ENCODE measurements around the gene PARD3. TPM values are rescaled to one million over a fixed set of nuclear protein-coding genes. Genes with fewer than 3 reads are reported as not detected.

PARD3 gene
- total and polyA plus RNA-seq, 4 experiments from 2014 or later: 0.13 to 0.25 TPM; not detected in 2

- no peaks in the 10 kb centered on the region for H3K36me3 Mint-ChIP-seq
- no peak overlapping the region for H3K4me3 Mint-ChIP-seq
- Histone ChIP-seq H3K27ac (ENCODE audit: low read depth, low read length) (no peak overlapping the region), H3K4me3 (ENCODE audit: low read length in 2 of 2) (no peak overlapping the region), H3K27me3 (ENCODE audit: insufficient read depth, low read length) (no peaks in the 10 kb centered on the region), H3K4me1 (ENCODE audit: insufficient read depth, low read length) (no peaks in the 10 kb centered on the region), H3K36me3 (ENCODE audit: insufficient read depth, low read length) (no peaks in the 10 kb centered on the region), H3K9me3 (ENCODE audit: control insufficient read depth in 1 of 2, low read length in 2 of 2) (no peaks in the 10 kb centered on the region)
- peaks cover 0 to 1% (median 0%) of the 10 kb centered on the region in 4 donors for H3K4me1 Mint-ChIP-seq
- peaks cover 7 to 11% of the 10 kb centered on the region in 2 donors for H3K27me3 Mint-ChIP-seq
- no peak for DNase-seq
- intact Hi-C loops (cut with micrococcal nuclease): no loop called here
- ChIA-PET POLR2A (ENCODE audit: partially characterized antibody) (no interaction called here), CTCF (ENCODE audit: partially characterized antibody) (no interaction called here)
- H3K9me3 Mint-ChIP-seq: peaks cover 0 to 2% (median 0%) of the 10 kb centered on the region in 8 donors
- no peak overlapping the region for H3K27ac Mint-ChIP-seq
These were observed 515.9 kb downstream of the PARD3 start for GRCh38 chr10:34299105-34299611.

- no peak for DNase-seq
- H3K27ac ChIP-seq (ENCODE audit: low read depth, low read length): no peak overlapping the region
- no peak overlapping the region for H3K27ac Mint-ChIP-seq
- no peaks in the 10 kb centered on the region for H3K27me3 ChIP-seq (ENCODE audit: insufficient read depth, low read length)
- no peak overlapping the region for H3K4me3 Mint-ChIP-seq
- H3K4me1 Mint-ChIP-seq: peaks cover 0 to 7% (median 0%) of the 10 kb centered on the region in 4 donors
- H3K4me1 ChIP-seq (ENCODE audit: insufficient read depth, low read length): no peaks in the 10 kb centered on the region
- H3K9me3 ChIP-seq (ENCODE audit: control insufficient read depth in 1 of 2, low read length in 2 of 2): no peaks in the 10 kb centered on the region
- peaks cover 8 to 11% of the 10 kb centered on the region in 2 donors for H3K27me3 Mint-ChIP-seq
- intact Hi-C loops (cut with micrococcal nuclease): no loop called here
- CTCF ChIA-PET (ENCODE audit: partially characterized antibody): no interaction called here
- POLR2A ChIA-PET (ENCODE audit: partially characterized antibody): no interaction called here
- H3K4me3 ChIP-seq (ENCODE audit: low read length in 2 of 2): no peak overlapping the region
- H3K9me3 Mint-ChIP-seq: peaks cover 0 to 2% (median 0%) of the 10 kb centered on the region in 8 donors
- H3K36me3 Mint-ChIP-seq: no peaks in the 10 kb centered on the region
- H3K36me3 ChIP-seq (ENCODE audit: insufficient read depth, low read length): no peaks in the 10 kb centered on the region
These were observed 516.7 kb downstream of the PARD3 start for GRCh38 chr10:34298346-34298818.

GRCh38 chr10:34297541-34298345, 517.4 kb downstream of the PARD3 start:
- Mint-ChIP-seq H3K4me1 (peaks cover 0 to 7% (median 0%) of the 10 kb centered on the region in 4 donors), H3K27ac (no peak overlapping the region), H3K27me3 (peaks cover 8 to 11% of the 10 kb centered on the region in 2 donors), H3K36me3 (no peaks in the 10 kb centered on the region), H3K9me3 (peaks cover 0 to 2% (median 0%) of the 10 kb centered on the region in 8 donors), H3K4me3 (no peak overlapping the region)
- H3K36me3 ChIP-seq (ENCODE audit: insufficient read depth, low read length): no peaks in the 10 kb centered on the region
- no peak for DNase-seq
- intact Hi-C loops (cut with micrococcal nuclease): no loop called here
- H3K9me3 ChIP-seq (ENCODE audit: control insufficient read depth in 1 of 2, low read length in 2 of 2): no peaks in the 10 kb centered on the region
- CTCF ChIA-PET (ENCODE audit: partially characterized antibody): no interaction called here
- H3K27ac ChIP-seq (ENCODE audit: low read depth, low read length): no peak overlapping the region
- H3K27me3 ChIP-seq (ENCODE audit: insufficient read depth, low read length): no peaks in the 10 kb centered on the region
- no peak overlapping the region for H3K4me3 ChIP-seq (ENCODE audit: low read length in 2 of 2)
- H3K4me1 ChIP-seq (ENCODE audit: insufficient read depth, low read length): no peaks in the 10 kb centered on the region
- POLR2A ChIA-PET (ENCODE audit: partially characterized antibody): no interaction called here

- POLR2A ChIA-PET (ENCODE audit: partially characterized antibody): interaction anchor here (0.5 kb wide), 1 partner anchor 420 kb away, joined by 5 read pairs; no protein-coding TSS in a partner anchor
These were observed 520.0 kb downstream of the PARD3 start for GRCh38 chr10:34295142-34295548.

GRCh38 chr10:34294137-34294536, 521.0 kb downstream of the PARD3 start:
- DNase-seq: no peak
- Histone ChIP-seq H3K4me3 (ENCODE audit: low read length in 2 of 2) (no peak overlapping the region), H3K4me1 (ENCODE audit: insufficient read depth, low read length) (no peaks in the 10 kb centered on the region), H3K36me3 (ENCODE audit: insufficient read depth, low read length) (no peaks in the 10 kb centered on the region), H3K27ac (ENCODE audit: low read depth, low read length) (no peak overlapping the region), H3K9me3 (ENCODE audit: control insufficient read depth in 1 of 2, low read length in 2 of 2) (no peaks in the 10 kb centered on the region), H3K27me3 (ENCODE audit: insufficient read depth, low read length) (no peaks in the 10 kb centered on the region)
- Mint-ChIP-seq H3K4me1 (peaks cover 0 to 7% (median 0%) of the 10 kb centered on the region in 4 donors), H3K36me3 (no peaks in the 10 kb centered on the region), H3K27ac (no peak overlapping the region), H3K4me3 (no peak overlapping the region), H3K9me3 (peaks cover 0 to 2% (median 0%) of the 10 kb centered on the region in 8 donors), H3K27me3 (peaks cover 11 to 12% of the 10 kb centered on the region in 2 donors)
- CTCF ChIA-PET (ENCODE audit: partially characterized antibody): no interaction called here
- intact Hi-C loops (cut with micrococcal nuclease): no loop called here
- POLR2A ChIA-PET (ENCODE audit: partially characterized antibody): no interaction called here

More at GRCh38 chr10:34295142-34295548, 520.0 kb downstream of the PARD3 start:
- H3K27me3 ChIP-seq (ENCODE audit: insufficient read depth, low read length): no peaks in the 10 kb centered on the region
- Mint-ChIP-seq H3K9me3 (peaks cover 0 to 2% (median 0%) of the 10 kb centered on the region in 8 donors), H3K27me3 (peaks cover 11 to 12% of the 10 kb centered on the region in 2 donors), H3K27ac (no peak overlapping the region), H3K4me3 (no peak overlapping the region), H3K4me1 (peaks cover 0 to 7% (median 0%) of the 10 kb centered on the region in 4 donors), H3K36me3 (no peaks in the 10 kb centered on the region)
- no peaks in the 10 kb centered on the region for H3K9me3 ChIP-seq (ENCODE audit: control insufficient read depth in 1 of 2, low read length in 2 of 2)
- intact Hi-C loops (cut with micrococcal nuclease): no loop called here
- no peak overlapping the region for H3K4me3 ChIP-seq (ENCODE audit: low read length in 2 of 2)
- CTCF ChIA-PET (ENCODE audit: partially characterized antibody): no interaction called here
- no peaks in the 10 kb centered on the region for H3K36me3 ChIP-seq (ENCODE audit: insufficient read depth, low read length)
- no peak overlapping the region for H3K27ac ChIP-seq (ENCODE audit: low read depth, low read length)
- no peaks in the 10 kb centered on the region for H3K4me1 ChIP-seq (ENCODE audit: insufficient read depth, low read length)
- no peak for DNase-seq

- Mint-ChIP-seq H3K4me3 (no peak overlapping the region), H3K9me3 (no peaks in the 10 kb centered on the region), H3K27me3 (peaks cover 7 to 12% of the 10 kb centered on the region in 2 donors), H3K4me1 (peaks cover 0 to 7% (median 0%) of the 10 kb centered on the region in 4 donors), H3K27ac (no peak overlapping the region), H3K36me3 (no peaks in the 10 kb centered on the region)
- H3K27me3 ChIP-seq (ENCODE audit: insufficient read depth, low read length): no peaks in the 10 kb centered on the region
- H3K4me3 ChIP-seq (ENCODE audit: low read length in 2 of 2): no peak overlapping the region
- H3K4me1 ChIP-seq (ENCODE audit: insufficient read depth, low read length): no peaks in the 10 kb centered on the region
- no peaks in the 10 kb centered on the region for H3K36me3 ChIP-seq (ENCODE audit: insufficient read depth, low read length)
- intact Hi-C loops (cut with micrococcal nuclease): no loop called here
- no peaks in the 10 kb centered on the region for H3K9me3 ChIP-seq (ENCODE audit: control insufficient read depth in 1 of 2, low read length in 2 of 2)
- CTCF ChIA-PET (ENCODE audit: partially characterized antibody): no interaction called here
- H3K27ac ChIP-seq (ENCODE audit: low read depth, low read length): no peak overlapping the region
- DNase-seq: no peak
- POLR2A ChIA-PET (ENCODE audit: partially characterized antibody): no interaction called here
These were observed 522.4 kb downstream of the PARD3 start for GRCh38 chr10:34292675-34293074.

GRCh38 chr10:34292194-34292565, 522.9 kb downstream of the PARD3 start:
- no peak for DNase-seq
- no peaks in the 10 kb centered on the region for H3K36me3 Mint-ChIP-seq
- ChIA-PET POLR2A (ENCODE audit: partially characterized antibody) (no interaction called here), CTCF (ENCODE audit: partially characterized antibody) (no interaction called here)
- intact Hi-C loops (cut with micrococcal nuclease): no loop called here
- H3K36me3 ChIP-seq (ENCODE audit: insufficient read depth, low read length): no peaks in the 10 kb centered on the region
- no peak overlapping the region for H3K4me3 Mint-ChIP-seq
- H3K4me3 ChIP-seq (ENCODE audit: low read length in 2 of 2): no peak overlapping the region
- no peaks in the 10 kb centered on the region for H3K9me3 ChIP-seq (ENCODE audit: control insufficient read depth in 1 of 2, low read length in 2 of 2)
- H3K27me3 Mint-ChIP-seq: peaks cover 7 to 12% of the 10 kb centered on the region in 2 donors
- H3K27ac ChIP-seq (ENCODE audit: low read depth, low read length): no peak overlapping the region
- H3K27me3 ChIP-seq (ENCODE audit: insufficient read depth, low read length): no peaks in the 10 kb centered on the region
- H3K9me3 Mint-ChIP-seq: no peaks in the 10 kb centered on the region
- H3K4me1 ChIP-seq (ENCODE audit: insufficient read depth, low read length): no peaks in the 10 kb centered on the region
- no peak overlapping the region for H3K27ac Mint-ChIP-seq
- H3K4me1 Mint-ChIP-seq: peaks cover 0 to 7% (median 0%) of the 10 kb centered on the region in 4 donors

All from CD4-positive, alpha-beta memory T cell (primary cell).